Glutamatergic neuron (in vitro differentiated cells): ENCODE measurements around the gene PSMB3. TPM values are rescaled to one million over a fixed set of nuclear protein-coding genes. Genes with fewer than 3 reads are reported as not detected.
A peak's percentile ranks its signal among the peaks of the same experiment; 100 is the strongest.

Source experiments
- DNase-seq: peaks from one replicate; pipeline ENCODE4 v3.0.0; 2022
- H3K27ac Mint-ChIP-seq: one replicate; pipeline ENCODE4 v1.8.0; 2020; ENCODE audit warnings: mild to moderate bottlenecking, mixed read lengths, inconsistent platforms; ENCODE audit not compliant: unreplicated experiment
- H3K27me3 Mint-ChIP-seq: one replicate; pipeline ENCODE4 v1.8.0; 2020; ENCODE audit warnings: mild to moderate bottlenecking, moderate library complexity, mixed read lengths, inconsistent platforms; ENCODE audit not compliant: unreplicated experiment
- H3K36me3 Mint-ChIP-seq: one replicate; pipeline ENCODE4 v1.8.0; 2020; ENCODE audit warnings: mild to moderate bottlenecking, mixed read lengths, inconsistent platforms; ENCODE audit not compliant: unreplicated experiment
- H3K4me1 Mint-ChIP-seq: one replicate; pipeline ENCODE4 v1.8.0; 2020; ENCODE audit warnings: mild to moderate bottlenecking, low read depth, mixed read lengths, inconsistent platforms; ENCODE audit not compliant: unreplicated experiment
- H3K4me3 Mint-ChIP-seq: one replicate; pipeline ENCODE4 v1.8.0; 2020; ENCODE audit warnings: mild to moderate bottlenecking, mixed read lengths, inconsistent platforms; ENCODE audit not compliant: unreplicated experiment
- H3K9me3 Mint-ChIP-seq: one replicate; pipeline ENCODE4 v1.8.0; 2020; ENCODE audit warnings: mild to moderate bottlenecking, moderate library complexity, mixed read lengths, inconsistent platforms; ENCODE audit not compliant: unreplicated experiment
- total RNA-seq: library from RNA; stranded (reverse); fragmentation: NEBNext Ultra II Directional; extraction: Animal tissue kit (Norgen Biotek cat#: 25700); gene quantifications from one replicate; pipeline ENCODE4 v1.2.1, GENCODE V29; 2021; ENCODE audit not compliant: unreplicated experiment
- TF ChIP-seq, protein P1 (sequence below): fragments of 200-600 bp; sonication (generic); IDR thresholded peaks from one replicate; pipeline ENCODE4 v1.5.0; 2021; ENCODE audit not compliant: partially characterized antibody, unreplicated experiment

Gene PSMB3
- total RNA-seq, 1 donor from 2014 or later: 121 TPM

DNA sequence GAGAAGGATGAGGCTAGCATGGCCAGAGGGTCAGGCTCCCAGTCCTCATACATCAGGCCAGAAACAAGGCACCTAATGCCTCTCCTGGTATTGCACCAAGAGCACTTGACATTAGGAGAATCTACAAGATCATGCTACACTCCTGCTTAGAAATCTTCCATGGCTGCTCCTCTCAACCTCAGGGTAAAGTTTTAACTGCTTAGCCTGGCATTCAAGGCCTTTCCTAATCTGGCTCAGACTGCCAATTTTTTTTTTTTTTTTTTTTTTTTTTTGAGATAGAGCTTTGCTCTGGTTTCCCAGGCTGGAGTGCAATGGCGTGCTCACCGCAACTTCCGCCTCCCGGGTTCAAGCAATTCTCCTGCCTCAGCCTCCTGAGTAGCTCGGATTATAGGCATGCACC lies 38.6 kb downstream of the PSMB3 start:
- H3K27me3 Mint-ChIP-seq: peaks cover 4% of the 10 kb centered on the region
- H3K27ac Mint-ChIP-seq: no peak overlapping the region
- no peaks in the 10 kb centered on the region for H3K9me3 Mint-ChIP-seq
- H3K4me3 Mint-ChIP-seq: peak overlapping the region; percentile 58
- peaks cover under 1% of the 10 kb centered on the region for H3K36me3 Mint-ChIP-seq
- no peak for DNase-seq
- H3K4me1 Mint-ChIP-seq: peaks cover 13% of the 10 kb centered on the region
- TF ChIP-seq, protein P1, sequence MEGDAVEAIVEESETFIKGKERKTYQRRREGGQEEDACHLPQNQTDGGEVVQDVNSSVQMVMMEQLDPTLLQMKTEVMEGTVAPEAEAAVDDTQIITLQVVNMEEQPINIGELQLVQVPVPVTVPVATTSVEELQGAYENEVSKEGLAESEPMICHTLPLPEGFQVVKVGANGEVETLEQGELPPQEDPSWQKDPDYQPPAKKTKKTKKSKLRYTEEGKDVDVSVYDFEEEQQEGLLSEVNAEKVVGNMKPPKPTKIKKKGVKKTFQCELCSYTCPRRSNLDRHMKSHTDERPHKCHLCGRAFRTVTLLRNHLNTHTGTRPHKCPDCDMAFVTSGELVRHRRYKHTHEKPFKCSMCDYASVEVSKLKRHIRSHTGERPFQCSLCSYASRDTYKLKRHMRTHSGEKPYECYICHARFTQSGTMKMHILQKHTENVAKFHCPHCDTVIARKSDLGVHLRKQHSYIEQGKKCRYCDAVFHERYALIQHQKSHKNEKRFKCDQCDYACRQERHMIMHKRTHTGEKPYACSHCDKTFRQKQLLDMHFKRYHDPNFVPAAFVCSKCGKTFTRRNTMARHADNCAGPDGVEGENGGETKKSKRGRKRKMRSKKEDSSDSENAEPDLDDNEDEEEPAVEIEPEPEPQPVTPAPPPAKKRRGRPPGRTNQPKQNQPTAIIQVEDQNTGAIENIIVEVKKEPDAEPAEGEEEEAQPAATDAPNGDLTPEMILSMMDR: no peak

DNA sequence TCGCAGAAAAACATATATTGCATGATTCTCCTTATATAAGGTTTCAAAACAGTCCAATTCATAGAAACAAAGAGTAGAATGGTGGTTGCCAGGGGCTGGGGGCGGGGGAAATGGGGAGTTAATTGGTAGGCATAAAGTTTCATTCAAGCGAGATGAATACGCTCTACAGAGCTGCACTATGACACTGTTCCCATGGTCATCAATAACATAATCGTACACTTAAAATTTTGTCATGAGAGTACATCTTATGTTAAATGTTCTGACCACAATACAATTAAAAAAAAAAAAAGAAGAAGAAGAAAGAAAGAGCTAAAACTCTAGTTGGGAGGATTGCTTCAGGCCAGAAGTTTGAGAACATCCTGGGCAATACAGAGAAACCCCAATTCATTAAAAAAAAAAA lies 41.7 kb downstream of the PSMB3 start:
- Mint-ChIP-seq H3K36me3 (peaks cover 5% of the 10 kb centered on the region), H3K27ac (no peak overlapping the region), H3K4me1 (peaks cover 24% of the 10 kb centered on the region), H3K4me3 (no peak overlapping the region), H3K9me3 (peaks cover 4% of the 10 kb centered on the region), H3K27me3 (peaks cover 14% of the 10 kb centered on the region)
- no peak for DNase-seq
- TF ChIP-seq, protein P1: no peak

DNA sequence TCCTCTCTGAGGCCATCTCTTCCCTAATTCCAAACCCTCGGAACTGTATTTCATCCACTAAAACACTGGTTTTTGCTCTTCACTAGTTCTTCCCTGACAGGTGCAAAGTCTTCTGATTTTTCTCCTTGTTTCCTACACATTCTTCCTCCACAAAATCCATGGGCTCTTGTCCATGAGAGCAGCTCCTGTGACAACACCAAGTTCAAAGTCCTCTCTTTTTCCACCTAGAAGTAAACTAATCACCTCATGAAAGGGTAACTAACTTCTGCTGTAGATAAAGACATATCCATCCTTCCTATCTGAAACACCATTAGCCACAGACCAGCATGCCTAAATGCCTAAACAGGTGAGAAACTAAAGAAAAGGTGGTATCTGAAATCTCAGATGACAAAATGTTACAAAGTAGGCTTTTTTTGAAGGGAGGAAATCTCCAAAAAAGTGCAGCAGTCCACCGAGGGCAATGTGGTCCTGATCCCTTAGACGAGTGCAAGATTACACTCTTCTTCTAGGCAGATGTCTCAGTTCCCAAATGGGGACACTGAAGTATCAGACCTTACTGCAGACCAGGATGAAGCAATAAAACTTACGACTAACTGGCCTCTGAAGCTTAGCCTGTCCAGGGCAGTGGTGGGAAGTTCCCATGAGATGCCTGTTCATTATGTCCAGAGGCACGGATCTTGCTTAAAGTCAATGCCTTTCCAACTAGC lies 44.1 kb downstream of the PSMB3 start:
- DNase-seq: no peak
- TF ChIP-seq, protein P1: no peak
- Mint-ChIP-seq H3K4me1 (peaks cover 20% of the 10 kb centered on the region), H3K4me3 (peak overlapping the region; percentile 94), H3K27ac (no peak overlapping the region), H3K27me3 (peaks cover 12% of the 10 kb centered on the region), H3K9me3 (peaks cover 9% of the 10 kb centered on the region), H3K36me3 (peaks cover 11% of the 10 kb centered on the region)

DNA sequence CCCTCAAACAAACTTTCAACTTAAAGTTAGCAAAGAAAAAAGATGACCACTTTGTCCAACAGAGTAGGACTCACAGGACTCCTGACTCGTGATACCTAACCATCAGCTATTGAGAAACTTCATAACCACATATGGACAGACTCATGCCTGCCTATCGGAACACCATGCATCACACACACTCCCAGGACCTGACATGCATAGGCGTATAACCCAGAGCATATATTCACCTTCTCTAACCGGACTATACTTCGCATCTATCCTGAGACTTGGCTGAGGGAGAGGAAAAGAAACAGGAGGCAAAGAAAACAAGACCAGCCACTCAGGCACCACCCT lies 44.6 kb downstream of the PSMB3 start:
- Mint-ChIP-seq H3K4me1 (peaks cover 20% of the 10 kb centered on the region), H3K27ac (no peak overlapping the region), H3K36me3 (peaks cover 11% of the 10 kb centered on the region), H3K27me3 (peaks cover 12% of the 10 kb centered on the region), H3K4me3 (peak overlapping the region; percentile 94), H3K9me3 (peaks cover 9% of the 10 kb centered on the region)
- DNase-seq: no peak
- TF ChIP-seq, protein P1: no peak

DNA sequence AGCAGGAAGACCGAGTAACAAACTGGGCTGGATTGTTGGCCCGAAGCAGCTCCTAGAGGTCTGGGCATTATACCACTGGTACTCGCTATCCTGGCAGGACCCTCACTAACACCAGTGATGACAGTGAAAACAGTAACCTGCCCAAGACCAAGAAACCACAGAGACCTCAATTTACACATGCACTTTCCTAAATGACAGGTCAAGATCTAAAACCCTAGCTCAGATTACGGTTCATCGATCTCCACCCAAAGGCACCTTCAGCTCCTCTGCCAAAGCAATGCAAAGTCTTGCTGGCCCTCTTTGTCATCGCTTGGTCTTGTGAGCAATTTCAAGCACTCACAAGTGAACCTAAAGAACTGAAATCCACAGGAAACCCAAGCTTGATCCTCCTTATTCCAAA lies 45.3 kb downstream of the PSMB3 start:
- Mint-ChIP-seq H3K36me3 (peaks cover 11% of the 10 kb centered on the region), H3K27ac (peak overlapping the region; percentile 17), H3K9me3 (peaks cover 9% of the 10 kb centered on the region), H3K4me3 (peak overlapping the region; percentile 94), H3K4me1 (peaks cover 20% of the 10 kb centered on the region), H3K27me3 (peaks cover 12% of the 10 kb centered on the region)
- DNase-seq: no peak
- TF ChIP-seq, protein P1: no peak
